Panc1 (cell line): Measurements from ENCODE around the gene KCNIP4. TPM values are rescaled to one million over a fixed set of nuclear protein-coding genes. Genes with fewer than 3 reads are reported as not detected.

Experiments
- ATAC-seq: fragments of 200-7000 bp; cut with Tn5 transposase; 2 replicates; pipeline ENCODE4 v1.9.1; 2020; ENCODE audit warnings: mild to moderate bottlenecking, moderate library complexity
- BruUV-seq: library from RNA; stranded (reverse); fragments of 400-500 nt; replicated peaks from 2 replicates; lab custom pipeline; 2021; lab: Mats Ljungman, UMichigan
- CTCF ChIA-PET: fragments of 300-600 bp; sonication (Branson Sonifier 250); formaldehyde crosslinking; loops from one replicate; lab custom pipeline; 2022; ENCODE audit warnings: antibody characterized with exemption; lab: Charles Lee
- POLR2A ChIA-PET: fragments of 300-600 bp; sonication (Branson Sonifier 250); formaldehyde crosslinking; loops from one replicate; lab custom pipeline; 2022; ENCODE audit warnings: antibody characterized with exemption; lab: Charles Lee
- DNase-seq: peaks from one replicate; pipeline ENCODE4 v3.0.0-alpha.2; 2010; ENCODE audit warnings: low read depth, low spot score
- H3K27ac ChIP-seq: 2 replicates; pipeline ENCODE4 v1.5.1; 2011; ENCODE audit warnings: mild to moderate bottlenecking, low read length, inconsistent platforms
- H3K27me3 ChIP-seq: fragments of 200-500 bp; sonication (Bioruptor generic); 2 replicates; pipeline ENCODE4 v1.6.0; 2014; ENCODE audit warnings: low read length, inconsistent platforms; ENCODE audit not compliant: control insufficient read depth, insufficient read depth
- H3K36me3 ChIP-seq: fragments of 200-500 bp; sonication (Bioruptor generic); 2 replicates; pipeline ENCODE4 v1.5.1; 2014; ENCODE audit warnings: inconsistent platforms, mild to moderate bottlenecking, low read length, moderate library complexity; ENCODE audit not compliant: control insufficient read depth, insufficient read depth
- H3K4me1 ChIP-seq: 2 replicates; pipeline ENCODE4 v1.5.1; 2011; ENCODE audit warnings: inconsistent platforms, mild to moderate bottlenecking, low read length, moderate library complexity; ENCODE audit not compliant: control insufficient read depth, insufficient read depth
- H3K4me3 ChIP-seq, 2 experiments: 2 replicates each; pipeline ENCODE4 v1.5.1; 2011 to 2012; ENCODE audit warnings: low read depth in 2 of 2, low read length in 2 of 2, mild to moderate bottlenecking in 2 of 2, inconsistent platforms in 1 of 2, moderate library complexity in 1 of 2
- H3K9me3 ChIP-seq: fragments of 200-500 bp; sonication (Bioruptor generic); 2 replicates; pipeline ENCODE4 v1.5.1; 2014; ENCODE audit warnings: low read depth, mild to moderate bottlenecking, inconsistent platforms, low read length, moderate library complexity; ENCODE audit not compliant: control insufficient read depth, insufficient read depth
- CTCF ChIP-seq: fragments of 450-650 bp; IDR thresholded peaks from 2 replicates; pipeline ENCODE4 v1.5.1; 2017; ENCODE audit warnings: mild to moderate bottlenecking
- POLR2AphosphoS5 ChIP-seq: IDR thresholded peaks from 2 replicates; pipeline ENCODE4 v1.6.1; 2012; ENCODE audit warnings: mild to moderate bottlenecking, low read depth, low read length, moderate library complexity
- REST ChIP-seq, 2 experiments: IDR thresholded peaks; 2 replicates each; pipeline ENCODE4 v1.6.1; 2011 to 2012; ENCODE audit warnings: low read depth in 2 of 2, control low read depth in 1 of 2, low read length in 1 of 2, mild to moderate bottlenecking in 1 of 2, moderate library complexity in 1 of 2; ENCODE audit not compliant: insufficient read depth in 1 of 2
- SIN3A ChIP-seq: IDR thresholded peaks from 2 replicates; pipeline ENCODE4 v1.6.1; 2012; ENCODE audit warnings: low read depth, mild to moderate bottlenecking, low read length, moderate library complexity, borderline replicate concordance; ENCODE audit not compliant: insufficient read depth
- TCF7L2 ChIP-seq: IDR thresholded peaks from 2 replicates; pipeline ENCODE4 v1.6.1; 2011; ENCODE audit warnings: mild to moderate bottlenecking, low read depth, low read length, inconsistent platforms
- in situ Hi-C: cut with HindIII; loops from 2 replicates; pipeline ENCODE4 v1.10.0; 2016; ENCODE audit warnings: low sequenced_read_pairs, low pct_unique_long_range_greater_than_20kb
- intact Hi-C: fragments of 100-400 bp; cut with micrococcal nuclease; formaldehyde crosslinking; loops from one replicate; pipeline ENCODE4 v1.10.0; 2022; ENCODE audit not compliant: unreplicated experiment
- total RNA-seq: library from RNA; stranded (reverse); gene quantifications from one replicate; pipeline ENCODE4 v1.2.1, GENCODE V29; 2021; ENCODE audit not compliant: unreplicated experiment

Gene KCNIP4
- total RNA-seq, 1 experiment from 2014 or later: not detected

GRCh38 chr4:21198683-21199082 lies 749.9 kb downstream of the KCNIP4 start:
- POLR2A ChIA-PET: no interaction called here
- in situ Hi-C loops: no loop called here
- BruUV-seq: no TSS peak
- intact Hi-C loops: no loop called here
- ATAC-seq: no peak
- Histone ChIP-seq H3K27ac (no peak overlapping the region), H3K36me3 (no peaks in the 10 kb centered on the region), H3K9me3 (no peaks in the 10 kb centered on the region), H3K4me3 (no peak overlapping the region), H3K27me3 (no peaks in the 10 kb centered on the region), H3K4me1 (no peaks in the 10 kb centered on the region)
- DNase-seq: no peak
- TF ChIP-seq TCF7L2: no peak
- no peak for TF ChIP-seq REST (IDR thresholded peaks at IDR 0.05; ENCODE audit: insufficient read depth in 1 of 2, low read depth in 2 of 2, low read length in 1 of 2)
- no peak for TF ChIP-seq SIN3A
- TF ChIP-seq POLR2AphosphoS5: no peak
- TF ChIP-seq CTCF: no peak
- CTCF ChIA-PET: no interaction called here

GRCh38 chr4:21195682-21196081 lies 752.9 kb downstream of the KCNIP4 start:
- Histone ChIP-seq H3K4me1 (no peaks in the 10 kb centered on the region), H3K27me3 (no peaks in the 10 kb centered on the region), H3K9me3 (no peaks in the 10 kb centered on the region), H3K27ac (no peak overlapping the region), H3K4me3 (no peak overlapping the region), H3K36me3 (no peaks in the 10 kb centered on the region)
- CTCF ChIA-PET: no interaction called here
- POLR2A ChIA-PET: no interaction called here
- TF ChIP-seq REST (IDR thresholded peaks at IDR 0.05; ENCODE audit: insufficient read depth in 1 of 2, low read depth in 2 of 2, low read length in 1 of 2) (no peak), POLR2AphosphoS5 (no peak), TCF7L2 (no peak), CTCF (no peak), SIN3A (no peak)
- intact Hi-C loops (no loop called here), in situ Hi-C loops (no loop called here)
- ATAC-seq: no peak
- BruUV-seq: no TSS peak
- no peak for DNase-seq
